ENCODE results near the gene TPI1. TPM values are rescaled to one million over a fixed set of nuclear protein-coding genes. Genes with fewer than 3 reads are reported as not detected.
"Not testable (repeated sequence)": the region's sequence is repeated elsewhere in the genome, so short reads cannot be mapped to it uniquely, and the experiment has no call there.

The TPI1 gene
- polyA plus RNA-seq, 1 donor = 1,115 TPM

- not testable (repeated sequence) for DNase-seq (ENCODE audit: low read depth)
Observed at GRCh38 chr12:6892683-6893082, 25.4 kb downstream of the TPI1 start.

GRCh38 chr12:6894321-6894720 lies 27.0 kb downstream of the TPI1 start:
- no peak for DNase-seq (ENCODE audit: low read depth)

- DNase-seq (ENCODE audit: low read depth) = no peak
Observed at GRCh38 chr12:6896846-6897435, 29.6 kb downstream of the TPI1 start.

GRCh38 chr12:6899427-6899826 lies 32.1 kb downstream of the TPI1 start:
- DNase-seq (ENCODE audit: low read depth) = no peak

- peak; percentile 32 for DNase-seq (ENCODE audit: low read depth)
Observed at GRCh38 chr12:6899837-6900519, 32.6 kb downstream of the TPI1 start.

GRCh38 chr12:6902448-6902847 lies 35.1 kb downstream of the TPI1 start:
- no peak for DNase-seq (ENCODE audit: low read depth)

- DNase-seq (ENCODE audit: low read depth) = no peak
Observed at GRCh38 chr12:6903722-6904121, 36.4 kb downstream of the TPI1 start.

- peak; percentile 92 for DNase-seq (ENCODE audit: low read depth)
Observed at GRCh38 chr12:6904280-6905276, 37.2 kb downstream of the TPI1 start, which contains the start of gene LRRC23. Gene LRRC23, plus strand, starts transcription at chr12:6904822. Its CDS starts 812 bp downstream, at chr12:6905634.

GRCh38 chr12:6905414-6906040 lies 38.2 kb downstream of the TPI1 start:
- DNase-seq (ENCODE audit: low read depth) = no peak

GRCh38 chr12:6908141-6908540 lies 40.8 kb downstream of the TPI1 start:
- DNase-seq (ENCODE audit: low read depth) = not testable (repeated sequence)

GRCh38 chr12:6909421-6910145 lies 42.3 kb downstream of the TPI1 start:
- no peak for DNase-seq (ENCODE audit: low read depth)

- no peak for DNase-seq (ENCODE audit: low read depth)
Observed at GRCh38 chr12:6912164-6912935, 45.0 kb downstream of the TPI1 start.

- no peak for DNase-seq (ENCODE audit: low read depth)
Observed at GRCh38 chr12:6914246-6914946, 47.1 kb downstream of the TPI1 start, which contains the start of gene ENO2. Gene ENO2, plus strand, starts transcription at chr12:6914580. Its CDS starts 1,253 bp downstream, at chr12:6915833.

GRCh38 chr12:6914947-6915788 lies 47.8 kb downstream of the TPI1 start:
- DNase-seq (ENCODE audit: low read depth) = no peak

- DNase-seq (ENCODE audit: low read depth) = no peak
Observed at GRCh38 chr12:6915789-6916285, 48.5 kb downstream of the TPI1 start.

GRCh38 chr12:6916426-6917200 lies 49.3 kb downstream of the TPI1 start:
- no peak for DNase-seq (ENCODE audit: low read depth)

GRCh38 chr12:6917491-6918231 lies 50.3 kb downstream of the TPI1 start:
- no peak for DNase-seq (ENCODE audit: low read depth)

Data from forelimb muscle (tissue), 1 donor.